NCI-H510A (cell line): Measurements from ENCODE around the gene S100A11.
A peak's percentile ranks its signal among the peaks of the same experiment; 100 is the strongest.

Source experiments
- DNase-seq: peaks from one replicate; lab custom pipeline; 2025; lab: John Stamatoyannopoulos, UW

S100A11 gene

DNA sequence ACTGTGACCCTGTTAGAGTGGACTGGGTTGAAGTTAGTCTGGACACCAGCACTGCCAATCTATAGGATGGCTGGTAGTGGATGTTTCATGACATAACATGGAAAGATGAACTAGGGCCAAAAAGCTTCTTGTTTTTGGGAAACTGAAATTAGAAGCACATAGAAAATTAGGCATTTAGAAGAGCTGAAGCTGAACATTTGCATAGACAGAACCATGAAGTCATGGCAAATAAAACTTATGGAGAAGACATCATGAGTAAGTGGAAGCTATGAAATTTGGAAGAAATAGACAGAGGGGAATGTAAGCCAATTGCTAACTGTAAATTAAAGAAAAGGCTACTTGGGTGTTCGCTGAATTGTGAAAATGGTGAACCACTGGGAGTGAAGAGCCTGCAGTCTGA, 2.7 kb upstream of the S100A11 start:
- no peak for DNase-seq

GRCh38 chr1:152038871-152039270, 2.1 kb upstream of the S100A11 start:
- DNase-seq: no peak

DNA sequence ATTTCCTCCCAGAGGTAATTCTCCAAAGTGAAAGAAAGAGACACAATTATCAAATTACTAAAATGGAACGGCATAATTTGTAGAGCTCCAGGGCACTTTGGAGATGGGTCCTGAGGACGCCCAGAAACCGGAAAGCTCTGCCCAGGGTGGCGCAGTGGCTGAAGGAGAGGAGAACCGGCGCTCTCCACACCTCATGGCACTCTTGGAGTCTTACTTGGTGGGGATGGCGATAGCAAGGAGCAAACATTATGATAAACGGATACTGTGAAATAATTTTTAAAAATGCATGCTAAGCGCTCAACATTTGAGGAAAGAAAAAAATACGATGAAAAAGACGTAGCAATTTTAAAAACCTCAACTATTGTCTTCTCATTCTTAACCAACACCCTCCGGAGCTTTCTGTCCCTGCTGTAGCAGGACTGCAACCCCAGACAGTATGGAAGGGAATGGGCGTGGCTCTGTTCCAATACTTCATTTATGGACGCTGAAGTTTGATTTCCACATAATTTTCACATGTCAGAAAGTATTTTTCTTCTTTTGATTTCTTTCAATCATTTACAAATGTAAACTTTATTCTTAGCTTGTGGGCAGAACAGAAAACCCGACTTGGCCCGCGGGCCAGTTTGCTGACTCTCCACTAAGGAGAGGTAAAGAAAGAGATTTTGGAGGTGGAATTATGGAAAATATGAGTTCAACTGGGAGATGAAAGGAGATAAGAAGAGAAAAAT, 1.1 kb downstream of the S100A11 start:
- DNase-seq: no peak

DNA sequence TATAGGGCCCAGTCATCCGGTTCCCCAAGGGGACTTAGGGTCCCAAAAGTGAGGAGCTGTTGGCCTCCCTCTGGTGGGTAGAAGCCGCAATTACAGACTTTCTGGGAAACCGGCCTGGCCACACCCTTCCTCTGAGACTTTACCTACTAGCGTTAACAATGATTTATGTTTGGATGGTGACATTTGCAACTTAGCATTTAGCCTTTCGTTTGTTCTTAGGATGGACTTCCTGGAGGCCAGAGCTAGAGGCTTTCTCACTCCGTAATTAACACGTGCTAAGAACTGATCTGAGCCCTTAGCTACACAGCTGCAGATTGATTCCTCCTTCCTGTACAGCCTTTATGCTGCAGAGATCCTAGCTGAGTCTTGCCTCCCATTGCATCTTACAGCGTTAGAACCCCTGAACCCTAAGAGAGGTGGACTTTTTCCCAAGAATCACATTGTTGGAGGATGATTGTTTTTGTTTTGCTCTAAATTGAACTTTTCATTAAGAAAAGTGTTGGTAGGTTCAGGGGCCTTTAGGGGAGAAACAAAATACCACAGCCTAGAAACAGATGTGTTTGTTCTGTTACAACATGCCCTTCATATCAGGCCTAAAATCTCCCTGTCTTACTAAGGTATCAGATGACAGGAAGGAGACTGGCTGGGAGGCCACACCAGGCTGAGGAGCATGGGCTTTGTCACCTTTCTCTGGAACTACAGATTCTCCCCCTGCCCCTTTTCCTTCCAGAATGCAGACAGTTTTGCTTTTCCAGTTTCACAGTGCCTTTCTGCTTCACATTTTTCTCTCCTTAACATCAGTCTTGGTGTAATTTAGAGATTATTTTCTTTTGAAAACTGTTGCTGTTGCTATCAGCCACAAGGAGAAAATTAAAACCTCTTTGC, 1.9 kb downstream of the S100A11 start:
- peak; percentile 27 for DNase-seq

GRCh38 chr1:152034324-152034653, 2.5 kb downstream of the S100A11 start:
- DNase-seq: no peak

DNA sequence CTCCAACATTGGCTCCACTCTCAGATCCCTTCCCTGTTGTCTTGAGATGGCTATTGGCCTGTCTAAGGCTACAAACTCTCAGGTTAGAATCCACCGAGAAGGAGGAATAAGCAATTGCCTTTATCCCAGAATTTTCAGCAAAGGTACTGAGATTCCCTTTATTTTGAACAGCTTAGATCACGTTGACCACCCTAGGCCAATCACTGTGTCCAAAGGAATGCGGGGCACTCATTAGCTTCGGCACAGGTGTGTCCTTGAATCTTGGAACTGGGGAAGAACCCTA, 6.9 kb downstream of the S100A11 start:
- no peak for DNase-seq

GRCh38 chr1:152029144-152029928, 7.5 kb downstream of the S100A11 start:
- no peak for DNase-seq

DNA sequence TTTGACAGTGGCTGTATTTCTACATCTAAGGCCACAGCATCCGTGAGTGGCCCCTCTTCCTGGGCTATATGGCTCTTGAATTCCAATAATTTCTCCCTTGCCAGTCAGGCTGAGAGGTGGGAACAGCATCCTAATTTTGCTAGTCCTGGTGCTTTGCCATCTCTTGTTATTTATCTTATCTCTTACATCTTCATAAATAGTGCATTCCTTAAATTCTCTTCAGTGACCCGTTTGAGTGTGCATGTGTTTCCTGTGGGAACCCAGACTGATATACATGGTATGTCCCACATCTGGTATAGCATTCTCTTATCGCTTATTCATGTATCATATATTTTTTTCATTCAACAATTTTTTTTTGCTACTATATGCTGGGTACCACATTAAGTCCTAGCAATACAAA, 9.9 kb downstream of the S100A11 start:
- no peak for DNase-seq

DNA sequence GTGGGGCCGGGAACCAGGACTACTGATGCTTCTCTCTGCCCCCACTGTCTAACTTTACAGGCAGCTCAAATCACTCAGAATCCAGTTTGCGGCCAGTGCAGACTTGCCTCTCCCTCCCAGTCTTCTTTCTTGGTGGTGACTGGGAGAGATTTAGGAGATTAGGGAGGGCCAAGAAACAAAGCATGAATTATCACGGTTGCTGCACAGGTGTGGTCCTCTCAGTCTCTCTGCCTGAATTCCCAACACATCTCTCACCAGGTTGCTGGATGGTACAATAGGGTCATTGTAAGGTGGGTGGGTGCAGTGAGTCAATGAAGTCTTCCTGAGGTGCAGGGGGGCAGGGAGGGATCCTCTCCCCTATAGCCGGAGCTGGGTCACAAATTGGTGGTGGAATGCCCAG, 12.6 kb downstream of the S100A11 start:
- DNase-seq: no peak

DNA sequence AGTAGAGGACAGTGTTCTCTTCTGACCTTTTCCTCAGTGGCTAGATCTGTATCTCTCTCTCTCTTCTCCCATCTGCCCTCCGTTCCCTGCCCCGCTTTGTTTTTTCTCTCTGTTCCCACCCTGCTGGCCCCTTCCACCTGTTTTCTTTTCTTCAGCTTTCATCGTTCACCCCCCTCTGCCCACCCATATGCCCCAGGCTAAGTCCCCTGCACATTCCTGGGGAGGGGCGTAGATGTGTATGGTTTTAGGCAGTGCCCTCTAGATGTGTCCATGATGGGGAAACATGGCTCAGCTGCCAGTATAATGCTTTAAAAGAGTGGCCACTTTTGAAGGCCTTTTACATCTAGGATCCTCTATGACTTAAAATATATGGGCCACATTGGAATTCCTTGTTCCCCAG, 13.6 kb downstream of the S100A11 start:
- DNase-seq: no peak

- DNase-seq: no peak
These were observed 14.3 kb downstream of the S100A11 start for GRCh38 chr1:152022474-152022873.

GRCh38 chr1:152021569-152021968, 15.2 kb downstream of the S100A11 start:
- no peak for DNase-seq

DNA sequence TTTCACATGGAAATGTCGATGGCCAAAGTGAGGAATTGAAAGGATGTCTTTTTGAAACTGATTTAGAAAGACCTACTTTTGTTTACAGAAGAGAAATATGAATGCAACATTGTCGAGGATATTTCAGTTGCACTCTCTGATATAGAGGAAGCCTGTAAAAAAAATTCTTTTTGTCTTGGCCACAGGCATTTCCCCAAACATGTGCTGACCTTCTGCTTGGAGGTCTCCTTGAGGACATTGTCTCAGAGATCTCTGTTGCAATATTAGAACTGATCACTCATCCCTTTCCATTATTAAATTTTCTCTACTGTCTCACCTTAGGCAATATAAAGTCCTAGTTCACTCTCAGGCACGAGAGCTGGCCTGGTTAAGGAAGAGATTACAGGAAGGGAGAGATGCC, 16.0 kb downstream of the S100A11 start:
- DNase-seq: no peak

GRCh38 chr1:152018537-152018936, 18.3 kb downstream of the S100A11 start:
- DNase-seq: no peak

GRCh38 chr1:152015766-152016165, 21.0 kb downstream of the S100A11 start:
- no peak for DNase-seq

DNA sequence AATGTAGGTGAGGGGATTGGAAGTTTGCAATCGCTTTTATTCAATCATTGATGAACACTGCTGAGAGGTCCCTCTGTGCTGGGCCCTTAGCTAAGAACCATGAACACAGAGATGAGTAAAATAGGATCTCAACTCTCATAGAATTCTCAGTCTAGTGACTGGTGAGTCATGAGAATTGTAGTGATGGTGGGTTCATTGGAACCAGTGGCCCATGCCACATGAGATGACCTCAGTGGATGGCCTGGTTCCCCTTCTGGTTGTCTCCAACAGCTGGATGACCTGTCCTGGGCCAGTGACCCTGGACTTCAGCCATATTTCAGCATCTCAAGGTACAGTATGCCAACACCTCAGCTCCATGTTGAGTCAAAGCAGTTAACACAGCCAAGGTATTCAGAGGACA, 21.9 kb downstream of the S100A11 start:
- DNase-seq: no peak

DNA sequence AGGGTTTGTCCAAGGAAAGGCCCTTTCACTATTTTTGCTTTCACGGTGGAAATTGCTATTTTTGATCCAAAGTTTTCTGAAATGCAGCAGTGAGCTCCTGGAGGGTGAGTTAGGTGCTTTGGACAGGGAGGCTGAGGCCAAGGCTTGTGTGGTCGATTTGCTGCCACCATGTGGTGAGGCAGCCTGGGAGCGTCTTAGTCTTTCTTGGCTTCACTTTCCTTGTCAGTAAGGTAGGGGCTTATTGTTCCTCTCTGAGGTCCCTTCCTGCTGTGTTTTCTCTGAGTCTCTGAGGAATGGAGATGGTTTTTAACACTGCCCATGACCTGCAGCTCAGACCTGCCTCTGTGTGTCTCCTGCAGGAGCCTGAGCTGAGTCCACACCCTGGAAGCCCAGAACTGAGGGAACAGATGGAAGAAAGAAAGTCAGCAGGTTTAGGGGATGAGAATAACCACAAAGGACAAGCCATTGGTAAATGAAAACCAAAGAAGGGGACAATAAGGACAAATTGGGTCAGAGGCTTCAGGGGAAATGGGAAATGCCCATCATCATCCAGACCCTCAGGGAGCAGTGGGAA, 23.1 kb downstream of the S100A11 start:
- no peak for DNase-seq

DNA sequence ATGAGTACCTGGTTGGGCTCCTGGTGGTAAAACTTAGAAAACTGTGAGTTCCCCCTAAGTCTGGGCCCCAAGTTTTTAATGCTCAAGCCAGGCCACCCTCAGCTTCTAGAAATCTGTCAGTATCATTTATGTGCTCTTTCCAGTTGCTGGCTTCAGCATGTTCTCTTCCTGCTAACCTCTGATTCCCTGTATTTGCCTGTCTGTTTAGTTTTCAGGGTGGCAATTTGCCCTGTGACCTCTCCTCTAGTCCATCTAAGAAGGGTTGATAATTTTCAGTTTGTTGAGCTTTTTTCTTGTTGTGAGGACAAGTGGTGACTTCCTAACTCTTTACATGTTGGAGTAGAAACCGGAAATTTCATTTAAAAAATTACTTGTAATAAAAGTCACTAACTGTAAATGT, 27.1 kb downstream of the S100A11 start:
- DNase-seq: no peak

DNA sequence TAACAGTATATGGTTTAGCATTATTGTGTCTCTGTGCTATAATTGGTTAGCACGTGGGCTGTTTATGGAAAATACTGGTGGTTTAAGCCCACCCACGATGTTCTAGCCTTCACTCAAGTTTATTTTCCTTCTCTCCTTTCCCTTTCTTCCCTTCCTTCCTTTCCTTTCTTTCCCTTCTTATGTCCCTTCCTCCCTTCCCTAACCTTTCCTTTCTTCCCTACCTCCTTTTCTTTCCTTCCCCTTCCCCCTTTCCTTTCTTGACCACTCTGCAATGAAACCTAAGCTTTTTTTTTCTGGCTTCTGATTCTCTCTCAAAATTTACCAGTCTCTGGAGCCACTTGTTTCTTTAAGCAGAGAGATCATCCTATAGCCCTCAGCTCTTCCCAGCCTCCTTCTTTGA, 29.8 kb downstream of the S100A11 start:
- DNase-seq: no peak

GRCh38 chr1:152005360-152005912, 31.4 kb downstream of the S100A11 start:
- DNase-seq: no peak

GRCh38 chr1:152003846-152004442, 32.9 kb downstream of the S100A11 start:
- no peak for DNase-seq

- DNase-seq: no peak
These were observed 33.8 kb downstream of the S100A11 start for GRCh38 chr1:152002960-152003359.
